ENCODE data around the gene CCDC190.

DNA sequence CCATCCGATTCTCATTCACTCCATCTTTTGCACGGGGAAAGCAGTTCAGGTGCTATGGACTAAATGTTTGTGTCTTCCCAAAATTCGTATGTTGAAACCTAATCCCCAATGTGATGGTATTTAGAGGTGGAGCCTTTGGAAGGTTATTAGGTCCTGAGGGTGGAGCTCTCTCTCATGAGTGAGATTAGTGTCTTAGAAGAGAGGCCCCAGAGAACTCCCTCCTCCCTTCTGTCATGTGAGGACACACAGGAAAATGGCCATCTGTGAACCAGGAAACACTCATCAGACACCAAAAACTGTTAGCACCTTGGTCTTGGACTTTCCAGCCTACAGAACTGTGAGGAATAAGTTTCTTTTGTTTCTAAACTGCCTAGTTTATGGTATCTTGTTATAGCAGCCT, 15.8 kb upstream of the CCDC190 start:
- TF ChIP-seq, protein P1, sequence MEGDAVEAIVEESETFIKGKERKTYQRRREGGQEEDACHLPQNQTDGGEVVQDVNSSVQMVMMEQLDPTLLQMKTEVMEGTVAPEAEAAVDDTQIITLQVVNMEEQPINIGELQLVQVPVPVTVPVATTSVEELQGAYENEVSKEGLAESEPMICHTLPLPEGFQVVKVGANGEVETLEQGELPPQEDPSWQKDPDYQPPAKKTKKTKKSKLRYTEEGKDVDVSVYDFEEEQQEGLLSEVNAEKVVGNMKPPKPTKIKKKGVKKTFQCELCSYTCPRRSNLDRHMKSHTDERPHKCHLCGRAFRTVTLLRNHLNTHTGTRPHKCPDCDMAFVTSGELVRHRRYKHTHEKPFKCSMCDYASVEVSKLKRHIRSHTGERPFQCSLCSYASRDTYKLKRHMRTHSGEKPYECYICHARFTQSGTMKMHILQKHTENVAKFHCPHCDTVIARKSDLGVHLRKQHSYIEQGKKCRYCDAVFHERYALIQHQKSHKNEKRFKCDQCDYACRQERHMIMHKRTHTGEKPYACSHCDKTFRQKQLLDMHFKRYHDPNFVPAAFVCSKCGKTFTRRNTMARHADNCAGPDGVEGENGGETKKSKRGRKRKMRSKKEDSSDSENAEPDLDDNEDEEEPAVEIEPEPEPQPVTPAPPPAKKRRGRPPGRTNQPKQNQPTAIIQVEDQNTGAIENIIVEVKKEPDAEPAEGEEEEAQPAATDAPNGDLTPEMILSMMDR (IDR thresholded peaks at IDR 0.05) = no peak
- TF ChIP-seq POLR2A (IDR thresholded peaks at IDR 0.05) = no peak
